ENCODE data around the gene ANKRD11.
A peak's percentile ranks its signal among the peaks of the same experiment; 100 is the strongest.
"Not testable (repeated sequence)": the region's sequence is repeated elsewhere in the genome, so short reads cannot be mapped to it uniquely, and the experiment has no call there.

The ANKRD11 gene

DNA sequence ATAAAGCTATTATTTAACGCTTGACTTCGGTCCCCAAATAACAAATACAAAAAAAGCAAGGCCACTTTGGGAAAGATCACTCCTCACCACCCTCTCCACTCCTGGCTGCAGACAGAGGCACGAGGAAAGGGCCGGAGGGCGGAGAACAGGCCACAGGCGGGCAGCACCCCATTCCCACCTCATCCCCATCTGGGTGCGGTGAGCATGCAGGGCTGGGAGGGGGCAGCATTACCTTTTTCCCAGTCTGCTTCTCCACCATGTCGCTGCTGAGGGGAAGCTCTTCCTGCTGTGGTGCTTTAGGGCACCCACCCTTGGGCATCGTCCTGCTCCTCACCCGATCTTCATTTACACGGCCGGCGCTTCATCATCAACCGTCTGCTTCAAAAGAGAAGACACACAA is 173.7 kb downstream of the ANKRD11 start:
- DNase-seq (ENCODE audit: low read depth, low spot score) = no peak

- peak; percentile 24 for DNase-seq (ENCODE audit: low read depth, low spot score)
Observed at GRCh38 chr16:89315791-89316581, 174.4 kb downstream of the ANKRD11 start.

- no peak for DNase-seq (ENCODE audit: low read depth, low spot score)
Observed at GRCh38 chr16:89315271-89315670, 175.1 kb downstream of the ANKRD11 start.

DNA sequence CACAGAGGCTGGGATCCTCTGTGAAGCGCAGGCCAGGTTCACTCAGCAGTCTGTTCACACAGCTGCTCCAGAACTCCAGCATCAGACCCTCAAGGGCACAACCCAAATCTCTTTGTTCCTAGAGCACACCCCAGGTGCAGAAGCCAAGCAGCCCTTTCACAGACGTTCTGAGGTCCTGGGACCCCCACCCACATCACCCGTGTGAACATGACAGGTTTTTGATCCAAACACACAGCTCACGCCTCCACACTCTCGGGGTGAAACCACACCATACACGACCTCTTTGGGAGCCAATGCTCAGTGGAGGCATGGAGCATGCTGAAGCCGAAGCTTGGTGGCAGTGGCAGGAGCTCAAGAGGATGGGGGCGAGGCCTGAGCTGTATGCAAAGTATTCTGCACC is 175.5 kb downstream of the ANKRD11 start:
- no peak for DNase-seq (ENCODE audit: low read depth, low spot score)

DNA sequence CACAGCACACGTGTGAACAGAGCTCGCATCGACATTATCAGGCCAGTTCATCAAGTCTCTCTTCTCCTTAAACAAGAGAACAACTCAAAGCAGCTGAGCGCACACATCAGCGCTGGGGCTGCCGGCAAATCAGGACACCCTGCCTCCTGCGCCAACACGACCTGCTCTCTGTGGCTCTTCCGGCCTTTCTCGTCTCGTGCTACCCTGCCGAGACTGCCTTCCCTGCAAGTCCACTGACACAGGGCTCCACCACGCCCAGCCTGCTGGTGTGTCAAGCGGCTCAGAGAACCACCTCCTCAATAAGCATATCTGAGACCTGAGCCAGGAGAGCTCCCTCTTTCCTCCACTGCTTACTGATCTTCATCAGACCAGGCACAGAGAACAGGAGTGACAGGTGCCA is 176.0 kb downstream of the ANKRD11 start:
- no peak for DNase-seq (ENCODE audit: low read depth, low spot score)

- no peak for DNase-seq (ENCODE audit: low read depth, low spot score)
Observed at GRCh38 chr16:89313583-89313982, 176.8 kb downstream of the ANKRD11 start.

- no peak for DNase-seq (ENCODE audit: low read depth, low spot score)
Observed at GRCh38 chr16:89312598-89313299, 177.6 kb downstream of the ANKRD11 start.

DNA sequence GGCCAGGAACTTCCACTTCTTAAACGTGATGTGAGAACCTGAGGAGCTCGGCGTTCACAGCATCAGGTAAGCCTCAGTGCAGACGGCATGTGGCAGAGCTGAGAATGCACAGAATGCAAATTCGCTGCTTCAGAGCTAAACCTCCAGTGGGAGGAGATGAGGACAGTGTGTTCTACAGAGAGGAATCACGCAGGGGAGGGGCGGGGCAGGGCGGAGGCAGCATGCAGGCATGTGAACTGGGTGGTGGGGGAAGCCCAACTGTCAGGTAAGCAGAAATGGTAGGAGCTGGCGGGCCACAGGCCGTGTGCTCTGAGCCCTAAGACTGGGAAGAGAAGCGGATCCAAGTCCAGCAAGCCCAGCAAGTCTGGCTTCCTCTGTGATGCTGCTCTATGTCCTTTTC is 178.2 kb downstream of the ANKRD11 start:
- no peak for DNase-seq (ENCODE audit: low read depth, low spot score)

DNA sequence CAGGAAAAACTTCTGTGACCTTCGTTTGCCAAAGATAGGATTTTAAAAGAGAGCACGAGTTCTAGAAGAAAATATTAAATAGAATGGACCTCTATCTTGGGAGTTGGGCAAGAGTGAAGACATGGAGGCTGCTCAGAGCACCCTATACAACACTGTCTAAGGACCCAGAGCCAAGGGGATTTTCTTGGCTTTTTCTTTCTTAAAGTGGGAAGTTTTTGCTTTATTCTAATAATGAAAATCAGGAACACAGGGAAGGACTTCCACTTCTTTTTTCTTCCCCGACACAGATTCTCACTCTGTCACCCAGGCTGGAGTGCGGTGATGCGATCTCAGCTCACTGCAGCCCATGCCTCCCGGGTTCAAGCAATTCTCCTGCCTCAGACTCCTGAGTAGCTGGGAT is 178.7 kb downstream of the ANKRD11 start:
- no peak for DNase-seq (ENCODE audit: low read depth, low spot score)

DNA sequence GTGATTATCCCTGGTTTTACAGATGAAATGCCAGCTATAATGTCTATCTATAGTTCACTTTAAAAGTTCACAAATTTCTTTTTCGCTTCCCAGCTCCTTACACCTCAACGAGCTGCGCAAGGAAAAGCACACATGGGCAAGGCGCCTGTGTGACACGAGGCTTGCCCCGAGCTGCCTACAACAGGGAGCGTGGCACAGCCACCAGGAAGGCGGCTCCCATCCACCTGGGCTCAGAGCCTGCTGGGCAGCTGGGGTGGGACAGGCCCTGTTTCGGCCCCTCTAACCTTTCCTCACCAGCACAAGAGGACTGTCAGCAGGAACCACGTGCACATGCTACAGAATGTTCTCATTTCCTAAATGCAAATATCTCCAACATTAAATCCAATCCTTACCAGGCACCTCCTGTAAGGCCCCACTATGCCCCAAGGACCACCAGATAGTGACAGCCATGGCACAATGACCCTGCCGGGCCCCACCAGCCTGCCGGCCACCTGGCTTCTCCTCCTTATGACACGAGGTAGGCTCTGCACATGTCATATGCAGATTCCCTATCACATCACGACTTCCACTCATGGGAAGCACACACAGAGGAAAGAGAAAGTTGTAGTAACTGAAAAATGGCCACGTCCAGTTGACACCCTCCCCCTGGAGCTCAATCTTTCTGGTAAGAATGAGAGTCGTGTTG is 180.8 kb downstream of the ANKRD11 start:
- no peak for DNase-seq (ENCODE audit: low read depth, low spot score)

DNA sequence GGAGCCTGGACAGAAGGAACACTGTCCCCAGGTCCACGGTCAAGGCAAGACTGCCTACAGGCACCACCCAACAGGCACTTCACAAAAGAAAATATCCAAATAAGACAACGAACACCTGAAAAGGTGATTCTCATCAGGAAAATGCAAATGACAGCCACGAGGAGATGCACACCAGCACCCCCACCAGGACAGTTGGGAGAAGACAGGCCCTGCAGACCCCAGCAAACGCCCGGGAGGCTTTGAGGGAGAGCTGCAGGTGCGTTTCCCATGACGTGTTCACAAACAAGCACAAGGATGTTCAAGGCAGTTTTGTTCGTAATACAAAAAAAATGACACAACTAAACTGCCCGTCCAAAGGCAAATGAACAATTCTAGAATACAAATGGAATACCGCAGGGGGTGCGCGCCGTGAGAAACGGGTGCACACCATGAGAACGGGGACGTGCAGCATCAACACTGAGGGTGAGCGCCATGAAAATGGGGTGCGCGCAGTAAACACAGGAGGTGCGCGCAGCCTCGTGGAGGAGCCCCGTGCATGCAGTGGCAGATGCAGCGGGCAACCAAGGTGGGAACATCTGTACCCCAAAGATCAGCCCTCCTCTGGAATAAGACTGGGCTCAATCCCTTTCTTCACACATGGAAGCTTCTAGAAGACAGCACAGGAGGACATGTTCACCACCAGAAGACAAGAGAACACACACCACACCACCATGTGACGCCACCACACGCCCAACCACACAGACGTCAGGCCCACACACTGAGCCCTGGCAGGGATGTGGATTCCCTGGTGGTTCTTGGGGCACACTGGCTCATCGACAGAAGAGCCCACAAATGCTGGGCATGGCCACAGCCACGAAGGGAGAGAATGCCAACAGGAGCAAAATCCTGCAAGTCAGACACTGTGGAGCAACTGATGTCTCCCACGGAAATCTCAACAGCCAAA is 181.7 kb downstream of the ANKRD11 start:
- DNase-seq (ENCODE audit: low read depth, low spot score) = no peak

DNA sequence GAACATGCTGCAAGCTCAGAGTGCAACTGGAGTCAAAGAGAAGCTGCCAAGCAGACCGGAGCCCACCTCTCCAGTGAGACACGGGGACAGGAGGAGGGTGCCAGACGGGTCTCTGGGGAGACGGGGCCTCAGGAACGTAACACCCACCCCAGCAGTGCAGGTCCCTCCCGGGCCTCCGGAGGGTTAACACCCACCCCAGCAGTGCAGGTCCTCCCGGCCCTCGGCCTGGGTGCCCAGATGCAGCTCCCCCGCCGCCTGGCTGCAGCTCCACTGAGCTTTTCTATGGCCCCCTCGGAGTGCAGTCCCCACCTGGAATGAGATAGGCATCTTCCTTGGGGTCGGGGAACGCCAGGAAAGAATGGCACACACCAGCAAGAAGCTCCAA is 182.9 kb downstream of the ANKRD11 start:
- DNase-seq (ENCODE audit: low read depth, low spot score) = no peak

DNA sequence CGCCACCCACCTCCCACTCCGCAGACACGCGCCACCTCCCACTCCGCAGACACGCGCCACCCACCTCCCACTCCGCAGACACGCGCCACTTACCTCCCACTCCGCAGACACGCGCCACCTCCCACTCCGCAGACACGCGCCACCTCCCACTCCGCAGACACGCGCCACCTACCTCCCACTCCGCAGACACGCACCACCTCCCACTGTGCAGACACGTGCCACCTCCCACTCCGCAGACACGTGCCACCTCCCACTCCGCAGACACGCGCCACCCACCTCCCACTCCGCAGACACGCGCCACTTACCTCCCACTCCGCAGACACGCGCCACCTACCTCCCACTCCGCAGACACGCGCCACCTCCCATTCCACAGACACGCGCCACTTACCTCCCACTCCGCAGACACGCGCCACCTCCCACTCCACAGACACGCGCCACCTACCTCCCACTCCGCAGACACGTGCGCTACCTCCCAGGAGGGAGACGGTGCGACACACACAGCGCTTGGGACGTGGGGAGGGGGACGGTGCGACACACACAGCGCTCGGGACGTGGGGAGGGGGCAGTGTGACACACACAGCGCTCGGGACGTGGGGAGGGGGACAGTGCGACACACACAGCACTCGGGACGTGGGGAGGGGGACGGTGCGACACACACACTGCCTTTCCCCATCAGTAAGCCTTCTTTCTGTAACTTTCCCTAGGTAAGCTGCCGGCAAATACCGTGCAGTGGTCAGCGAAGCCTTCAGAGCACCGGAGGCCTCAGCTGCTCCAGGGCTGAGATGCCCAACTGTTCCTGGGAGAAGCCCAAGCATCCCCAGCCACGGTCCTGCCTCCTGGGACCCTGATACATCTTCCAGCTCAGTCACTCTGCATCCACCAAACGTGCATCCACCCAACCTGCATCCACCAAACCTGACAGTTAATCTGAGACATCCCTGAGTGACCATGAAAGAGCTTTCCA is 183.6 kb downstream of the ANKRD11 start:
- not testable (repeated sequence) for DNase-seq (ENCODE audit: low read depth, low spot score)

DNA sequence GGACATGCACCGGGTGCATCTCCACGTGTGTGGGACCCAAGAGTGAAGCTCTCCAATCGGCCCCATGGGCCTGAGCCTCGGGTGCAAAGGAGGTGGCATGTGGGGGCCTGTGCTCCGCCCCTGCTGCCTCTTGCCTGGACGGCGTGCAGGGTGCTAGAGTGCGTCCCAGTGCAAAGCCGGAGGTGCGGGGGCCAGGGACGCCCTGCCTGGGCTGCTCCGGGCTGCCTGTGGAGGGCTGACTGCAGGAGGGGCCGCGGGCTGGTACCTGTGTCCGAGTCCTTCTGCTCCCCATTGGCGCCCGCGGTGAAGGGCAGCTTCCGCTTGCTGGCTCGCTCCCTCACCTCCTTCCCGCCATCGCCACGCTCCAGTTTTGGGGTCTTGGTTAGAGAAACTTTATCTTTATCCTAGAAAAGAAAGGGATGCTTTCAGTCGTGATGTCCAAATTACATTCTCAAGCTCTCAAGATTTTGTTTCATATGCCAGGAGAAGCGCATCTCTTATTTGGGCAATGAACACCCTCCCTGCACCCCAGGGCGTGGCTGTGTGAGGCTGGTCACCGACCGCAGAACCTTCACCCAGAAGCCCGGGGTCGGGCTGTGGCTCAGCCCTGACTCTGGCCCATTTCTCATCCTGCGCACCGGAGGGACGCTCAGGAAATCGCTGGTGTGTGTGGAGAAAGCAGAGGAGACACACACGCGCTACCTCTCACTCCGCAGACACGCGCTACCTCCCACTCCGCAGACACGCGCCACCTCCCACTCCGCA is 185.2 kb downstream of the ANKRD11 start:
- no peak for DNase-seq (ENCODE audit: low read depth, low spot score)

GRCh38 chr16:89304181-89304851 is 186.0 kb downstream of the ANKRD11 start:
- DNase-seq (ENCODE audit: low read depth, low spot score) = no peak

- no peak for DNase-seq (ENCODE audit: low read depth, low spot score)
Observed at GRCh38 chr16:89303617-89304016, 186.7 kb downstream of the ANKRD11 start.

DNA sequence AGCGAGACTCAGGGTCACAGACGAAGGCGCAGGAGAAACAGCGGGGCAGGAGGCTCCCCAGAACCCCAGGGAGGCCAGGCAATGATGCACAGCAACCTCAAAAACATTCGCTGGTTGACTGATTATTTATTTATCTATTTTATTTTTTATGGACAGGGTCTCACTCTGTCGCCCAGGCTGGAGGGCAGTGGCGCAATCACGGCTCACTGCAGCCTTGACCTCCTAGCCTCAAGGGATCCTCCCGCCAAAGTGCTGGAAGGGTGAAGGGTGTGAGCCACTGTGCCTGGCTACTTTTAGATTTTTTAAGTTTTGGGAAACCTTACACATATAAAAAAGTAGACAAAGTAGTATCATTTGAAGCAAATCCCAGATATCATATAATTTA is 189.4 kb downstream of the ANKRD11 start:
- DNase-seq (ENCODE audit: low read depth, low spot score) = no peak

DNA sequence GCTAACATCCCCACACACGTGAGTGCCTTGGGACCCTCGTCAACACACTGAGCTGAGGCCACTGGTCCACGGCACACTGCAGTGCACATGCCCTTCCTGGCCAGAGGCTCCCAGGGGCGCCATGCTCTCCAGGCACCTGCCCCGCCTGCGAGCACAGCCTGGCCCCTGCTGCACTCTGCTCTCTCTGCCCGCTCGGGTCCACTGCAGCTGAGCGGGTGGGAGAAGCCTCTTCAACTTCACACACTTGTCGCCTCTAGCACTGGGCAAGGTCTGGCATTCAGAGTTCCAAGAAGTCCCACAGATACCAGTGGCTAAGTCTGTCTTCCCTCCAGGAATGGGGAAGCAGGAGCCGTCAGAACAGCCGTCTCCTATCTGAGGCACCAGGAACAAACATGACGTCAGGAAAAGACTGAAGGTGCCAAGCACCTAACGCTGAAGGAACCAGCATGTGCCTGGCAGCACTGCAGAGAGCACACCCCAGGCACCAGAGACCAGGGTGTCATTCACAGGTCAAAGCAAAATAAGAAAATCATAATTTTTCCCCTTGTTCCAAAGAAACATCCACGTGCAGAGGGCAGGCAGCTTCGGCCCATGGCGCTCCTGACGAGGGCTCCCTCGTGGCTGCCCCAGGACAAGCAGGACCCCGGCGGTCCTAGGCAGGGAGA is 189.9 kb downstream of the ANKRD11 start:
- DNase-seq (ENCODE audit: low read depth, low spot score) = no peak

Data from activated naive CD8-positive, alpha-beta T cell treated with anti-CD3 and anti-CD28 coated beads, Interleukin-2, amount 50 U/mL, for 16 hours (primary cell).